Neural cell (in vitro differentiated cells): ENCODE data around the gene ZSCAN5A. TPM values are rescaled to one million over a fixed set of nuclear protein-coding genes. Genes with fewer than 3 reads are reported as not detected.
A peak's percentile ranks its signal among the peaks of the same experiment; 100 is the strongest.
"Not testable (repeated sequence)": the region's sequence is repeated elsewhere in the genome, so short reads cannot be mapped to it uniquely, and the experiment has no call there.

ENCODE experiments used
- H2AFZ ChIP-seq: fragments of 200-600, 300-800 bp; sonication (generic), shearing (Covaris generic); 2 replicates; pipeline ENCODE4 v1.6.0; 2014; ENCODE audit warnings: low read depth, mild to moderate bottlenecking, antibody characterized with exemption, low read length, moderate library complexity
- H3F3A ChIP-seq: fragments of 200-600 bp; shearing (Covaris generic); 2 replicates; pipeline ENCODE4 v1.6.1; 2016; ENCODE audit warnings: mild to moderate bottlenecking, moderate library complexity, mixed read lengths, antibody characterized with exemption, low read length; ENCODE audit not compliant: insufficient read depth, poor library complexity, severe bottlenecking
- H3K27ac ChIP-seq: fragments of 200-600, 300-800 bp; sonication (generic), shearing (Covaris generic); 2 replicates; pipeline ENCODE4 v1.5.1; 2014; ENCODE audit warnings: mild to moderate bottlenecking, low read length, moderate library complexity
- H3K27me3 ChIP-seq: fragments of 300-800, 200-600 bp; sonication (generic), shearing (Covaris generic); 2 replicates; pipeline ENCODE4 v1.6.0; 2014; ENCODE audit warnings: mild to moderate bottlenecking, low read depth, low read length, moderate library complexity; ENCODE audit not compliant: insufficient read depth
- H3K36me3 ChIP-seq: fragments of 300-800, 200-600 bp; sonication (generic), shearing (Covaris generic); 2 replicates; pipeline ENCODE4 v1.5.1; 2014; ENCODE audit warnings: mild to moderate bottlenecking, antibody characterized with exemption, low read length, moderate library complexity; ENCODE audit not compliant: insufficient read depth
- H3K4me2 ChIP-seq: fragments of 300-800, 200-600 bp; sonication (generic), shearing (Covaris generic); 2 replicates; pipeline ENCODE4 v1.6.0; 2014; ENCODE audit warnings: mild to moderate bottlenecking, low read length
- H3K4me3 ChIP-seq: fragments of 300-800, 200-600 bp; sonication (generic), shearing (Covaris generic); 2 replicates; pipeline ENCODE4 v1.5.1; 2014; ENCODE audit warnings: mild to moderate bottlenecking, low read length, moderate library complexity
- H3K79me2 ChIP-seq: fragments of 200-600 bp; shearing (Covaris generic); replicated peaks from 2 replicates; pipeline ENCODE4 v1.6.0; 2014; ENCODE audit warnings: mild to moderate bottlenecking, low read length, moderate library complexity; ENCODE audit not compliant: insufficient read depth
- H3K9ac ChIP-seq: fragments of 300-800, 200-600 bp; sonication (generic), shearing (Covaris generic); 2 replicates; pipeline ENCODE4 v1.6.1; 2016; ENCODE audit warnings: mild to moderate bottlenecking, low read length, mixed read lengths
- H3K9me2 ChIP-seq: fragments of 200-600 bp; shearing (Covaris generic); 2 replicates; pipeline ENCODE4 v1.6.1; 2016; ENCODE audit warnings: mild to moderate bottlenecking, low read length, mixed read lengths; ENCODE audit not compliant: insufficient read depth
- H3K9me3 ChIP-seq: fragments of 200-600, 300-800 bp; sonication (generic), shearing (Covaris generic); 2 replicates; pipeline ENCODE4 v1.6.1; 2016; ENCODE audit warnings: mild to moderate bottlenecking, mixed run types, low read length, moderate library complexity, mixed read lengths
- H4K20me1 ChIP-seq: fragments of 200-600 bp; shearing (Covaris generic); 2 replicates; pipeline ENCODE4 v1.6.1; 2016; ENCODE audit warnings: mild to moderate bottlenecking, mixed run types; ENCODE audit not compliant: insufficient read depth
- CTCF ChIP-seq: fragments of 450-650 bp; IDR thresholded peaks from 2 replicates; pipeline ENCODE4 v1.5.1; 2014; ENCODE audit warnings: antibody characterized with exemption, mild to moderate bottlenecking, moderate library complexity; ENCODE audit not compliant: poor library complexity, severe bottlenecking
- EP300 ChIP-seq: fragments of 450-650 bp; conservative IDR thresholded peaks from 2 replicates; pipeline ENCODE4 v1.6.1; 2014; ENCODE audit warnings: antibody characterized with exemption, mild to moderate bottlenecking, moderate library complexity; ENCODE audit not compliant: poor library complexity, severe bottlenecking
- EZH2 ChIP-seq: fragments of 200-600, 300-800 bp; shearing (Covaris generic), sonication (generic); IDR thresholded peaks from 2 replicates; pipeline ENCODE4 v1.6.1; 2014; ENCODE audit warnings: antibody characterized with exemption, low read length, borderline replicate concordance, mild to moderate bottlenecking; ENCODE audit not compliant: insufficient read depth, poor library complexity, severe bottlenecking
- MXI1 ChIP-seq: fragments of 450-650 bp; conservative IDR thresholded peaks from 2 replicates; pipeline ENCODE4 v1.6.1; 2014; ENCODE audit warnings: antibody characterized with exemption, mild to moderate bottlenecking; ENCODE audit not compliant: poor library complexity, severe bottlenecking
- POLR2AphosphoS5 ChIP-seq: IDR thresholded peaks from 2 replicates; pipeline ENCODE4 v1.6.1; 2012
- RAD21 ChIP-seq: fragments of 450-650 bp; conservative IDR thresholded peaks from 2 replicates; pipeline ENCODE4 v1.6.1; 2014; ENCODE audit warnings: antibody characterized with exemption, mild to moderate bottlenecking, moderate library complexity
- REST ChIP-seq: IDR thresholded peaks from 2 replicates; pipeline ENCODE4 v1.6.1; 2012; ENCODE audit warnings: borderline replicate concordance
- SMC3 ChIP-seq: fragments of 450-650 bp; conservative IDR thresholded peaks from 2 replicates; pipeline ENCODE4 v1.6.1; 2014; ENCODE audit warnings: antibody characterized with exemption, mild to moderate bottlenecking, moderate library complexity; ENCODE audit not compliant: poor library complexity
- TAF1 ChIP-seq: IDR thresholded peaks from 2 replicates; pipeline ENCODE4 v1.6.1; 2012; ENCODE audit warnings: low read depth
- polyA plus RNA-seq: library from polyadenylated mRNA; depleted of rRNA; stranded (reverse); fragments of >200 nt; gene quantifications from 2 replicates; pipeline ENCODE4 v1.2.3, GENCODE V29; 2014

The ZSCAN5A gene
- polyA plus RNA-seq, 1 donor from 2014 or later, result 9.2 TPM

- no peak overlapping the region for H3K4me2 ChIP-seq
- H4K20me1 ChIP-seq, result no peaks in the 10 kb centered on the region
- no peak for TF ChIP-seq MXI1
- TF ChIP-seq RAD21, result peak; percentile 32
- no peak for TF ChIP-seq EZH2
- peak; percentile 69 for TF ChIP-seq CTCF
- no peak for TF ChIP-seq POLR2AphosphoS5
- TF ChIP-seq REST, result no peak
- TF ChIP-seq SMC3, result peak; percentile 44
- no peak for TF ChIP-seq EP300
- TF ChIP-seq TAF1, result no peak
- H3K9ac ChIP-seq, result no peak overlapping the region
- H3K9me2 ChIP-seq, result no peaks in the 10 kb centered on the region
- H2AFZ ChIP-seq, result peak overlapping the region; percentile 45
- no peaks in the 10 kb centered on the region for H3K36me3 ChIP-seq
- no peaks in the 10 kb centered on the region for H3K79me2 ChIP-seq
- H3K4me3 ChIP-seq, result no peak overlapping the region
- no peaks in the 10 kb centered on the region for H3K9me3 ChIP-seq
- no peak overlapping the region for H3K27ac ChIP-seq
- H3F3A ChIP-seq, result no peaks in the 10 kb centered on the region
- no peaks in the 10 kb centered on the region for H3K27me3 ChIP-seq
Observed at GRCh38 chr19:56252699-56253422, 61.8 kb downstream of the ZSCAN5A start.

GRCh38 chr19:56248736-56249338, 65.8 kb downstream of the ZSCAN5A start:
- H4K20me1 ChIP-seq, H3K4me3 ChIP-seq: not testable (repeated sequence)

GRCh38 chr19:56245764-56246163, 68.9 kb downstream of the ZSCAN5A start:
- H3K79me2 ChIP-seq, H3K9me3 ChIP-seq, H3K27me3 ChIP-seq, H3K27ac ChIP-seq, H4K20me1 ChIP-seq, H3K4me2 ChIP-seq, H3K36me3 ChIP-seq, H3K9ac ChIP-seq, H3K4me3 ChIP-seq, H3F3A ChIP-seq, H2AFZ ChIP-seq, H3K9me2 ChIP-seq: not testable (repeated sequence)

More at GRCh38 chr19:56248736-56249338, 65.8 kb downstream of the ZSCAN5A start:
- H3K36me3 ChIP-seq, H3F3A ChIP-seq, H3K9me3 ChIP-seq, H2AFZ ChIP-seq, H3K27me3 ChIP-seq, H3K9me2 ChIP-seq, H3K79me2 ChIP-seq, H3K4me2 ChIP-seq, H3K27ac ChIP-seq, H3K9ac ChIP-seq: not testable (repeated sequence)
